HG03045 (cell line): ENCODE data around the gene HMOX1.
"Not testable (repeated sequence)": the region's sequence is repeated elsewhere in the genome, so short reads cannot be mapped to it uniquely, and the experiment has no call there.

Experiments used
- ATAC-seq: cut with Tn5 transposase; IDR thresholded peaks from one replicate; pipeline ENCODE4 v1.9.1; 2021; ENCODE audit warnings: mild to moderate bottlenecking, moderate library complexity; ENCODE audit not compliant: unreplicated experiment

HMOX1 gene

DNA sequence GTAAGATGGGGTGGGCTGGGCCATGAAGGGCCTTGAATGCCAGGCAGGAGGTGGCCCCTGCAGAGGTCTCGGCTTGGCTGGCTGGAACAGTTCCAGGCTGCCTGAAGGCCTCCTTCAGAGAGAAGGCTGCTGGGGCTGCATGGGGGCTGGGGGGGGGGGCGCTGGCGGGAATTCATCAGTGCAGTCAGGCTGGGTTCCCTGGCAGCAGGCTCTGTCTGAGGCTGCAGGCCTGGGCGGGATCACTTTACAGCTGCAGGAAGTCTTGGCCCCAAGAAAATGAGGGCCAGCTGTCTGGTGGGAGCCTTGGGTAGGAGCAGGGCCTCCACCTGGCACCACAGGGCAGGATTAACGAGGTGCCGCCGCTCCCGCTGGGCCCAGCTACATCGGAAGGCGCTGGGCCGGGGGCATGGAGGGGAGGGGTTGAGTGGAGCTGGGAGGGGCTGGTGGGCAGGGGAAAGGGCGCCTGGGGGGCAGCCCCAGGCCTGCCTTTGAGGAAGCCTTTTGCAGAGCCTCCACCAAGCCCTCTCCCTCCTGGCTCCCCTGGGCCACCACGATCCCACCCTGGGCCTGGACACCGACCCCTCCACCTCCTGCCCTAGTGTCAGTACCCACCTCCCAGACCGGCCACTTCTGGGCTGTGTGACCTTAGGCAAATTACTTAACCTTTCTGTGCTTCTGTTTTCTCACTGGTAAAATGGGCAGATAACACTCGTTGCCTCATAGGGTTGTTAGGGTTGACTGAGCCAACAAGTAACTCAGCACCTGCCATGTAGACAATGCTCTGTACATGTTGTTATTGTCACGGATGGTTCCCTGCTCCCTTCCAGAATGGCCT lies 31.0 kb upstream of the HMOX1 start:
- ATAC-seq: no peak

GRCh38 chr22:35350539-35351503 lies 30.1 kb upstream of the HMOX1 start:
- peak; percentile 61 for ATAC-seq

DNA sequence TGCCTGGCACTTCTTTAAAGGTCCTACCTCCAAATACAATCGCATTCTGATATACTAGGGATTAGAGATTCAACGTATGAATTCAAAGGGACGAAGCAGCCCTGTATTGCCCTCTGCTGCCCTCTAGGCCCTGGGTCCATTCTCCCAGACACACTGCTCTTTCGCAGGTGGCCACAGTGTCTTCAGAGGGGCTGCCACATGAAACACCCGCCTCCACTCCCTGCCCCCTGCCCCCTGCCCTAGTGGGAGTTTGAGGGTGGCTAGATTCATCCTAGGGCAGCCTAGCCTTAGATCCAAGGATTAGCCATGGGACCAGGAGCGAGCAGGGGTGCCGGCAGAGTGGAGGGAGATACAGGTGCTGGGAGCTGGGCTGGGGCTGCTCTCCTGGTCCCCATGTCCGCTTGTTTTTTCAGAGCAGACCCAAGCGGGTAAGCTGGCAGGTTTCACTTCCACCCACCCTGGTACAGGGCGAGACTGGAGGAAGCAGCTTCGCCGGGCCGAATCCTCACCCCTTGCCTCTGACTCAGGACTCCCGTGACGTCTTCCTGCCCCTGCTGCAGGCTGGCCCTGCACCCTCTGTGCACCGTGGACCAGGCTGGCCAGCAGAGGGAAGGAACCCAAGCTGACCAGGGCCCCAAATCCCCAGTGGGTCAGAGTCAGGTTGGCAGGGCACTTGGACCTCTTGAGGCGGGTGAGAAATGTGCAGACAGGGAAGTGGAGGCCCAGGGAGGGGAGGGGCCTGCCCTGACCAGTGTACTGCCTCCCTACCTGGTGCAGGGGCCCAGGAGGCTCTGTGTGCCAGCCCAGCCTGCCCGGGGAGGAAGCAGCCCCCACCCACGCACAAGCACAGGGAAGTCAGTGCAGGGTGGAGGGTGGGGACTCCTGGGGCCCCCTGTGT lies 28.4 kb upstream of the HMOX1 start:
- ATAC-seq: no peak

DNA sequence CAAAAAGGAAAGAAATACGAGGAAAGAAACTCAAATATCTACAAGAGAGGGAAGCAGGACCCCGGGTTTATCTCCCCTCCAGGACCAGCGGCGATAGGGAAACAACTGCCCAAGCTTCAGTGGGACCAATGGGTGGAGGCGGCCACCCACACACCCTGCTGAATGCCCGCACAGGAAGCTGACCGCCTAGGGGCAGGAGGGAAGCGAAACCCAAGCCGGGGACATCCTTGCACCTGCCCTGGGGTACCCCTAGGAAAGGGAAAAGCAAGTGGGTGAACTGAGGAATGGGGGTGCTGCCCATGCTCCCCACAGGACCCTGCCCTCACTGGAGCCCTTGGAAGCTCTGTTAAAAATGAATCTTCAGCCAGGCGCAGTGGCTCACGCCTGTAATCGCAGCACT lies 27.6 kb upstream of the HMOX1 start:
- no peak for ATAC-seq

DNA sequence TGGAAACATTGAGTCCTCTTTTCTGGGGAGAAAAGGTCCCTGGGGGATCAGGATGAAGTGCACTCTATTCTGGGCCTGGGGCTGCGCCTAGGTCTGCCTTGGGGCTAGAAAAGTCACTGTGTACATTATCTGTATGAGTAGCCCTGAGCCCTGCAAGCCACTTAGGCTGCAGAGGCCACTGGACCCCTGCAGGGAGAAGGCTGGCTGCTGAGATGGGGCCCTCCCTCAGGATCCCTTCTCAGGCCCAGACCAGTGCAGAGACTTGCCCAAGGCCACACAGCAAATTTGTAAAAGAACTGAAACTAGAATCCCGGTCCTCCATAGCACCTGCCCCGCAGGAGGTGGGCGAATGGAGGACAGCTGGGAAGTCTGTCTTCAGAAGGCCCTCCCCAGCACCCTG lies 26.8 kb upstream of the HMOX1 start:
- ATAC-seq: no peak

- no peak for ATAC-seq
These were observed 22.8 kb upstream of the HMOX1 start for GRCh38 chr22:35357883-35358621.

DNA sequence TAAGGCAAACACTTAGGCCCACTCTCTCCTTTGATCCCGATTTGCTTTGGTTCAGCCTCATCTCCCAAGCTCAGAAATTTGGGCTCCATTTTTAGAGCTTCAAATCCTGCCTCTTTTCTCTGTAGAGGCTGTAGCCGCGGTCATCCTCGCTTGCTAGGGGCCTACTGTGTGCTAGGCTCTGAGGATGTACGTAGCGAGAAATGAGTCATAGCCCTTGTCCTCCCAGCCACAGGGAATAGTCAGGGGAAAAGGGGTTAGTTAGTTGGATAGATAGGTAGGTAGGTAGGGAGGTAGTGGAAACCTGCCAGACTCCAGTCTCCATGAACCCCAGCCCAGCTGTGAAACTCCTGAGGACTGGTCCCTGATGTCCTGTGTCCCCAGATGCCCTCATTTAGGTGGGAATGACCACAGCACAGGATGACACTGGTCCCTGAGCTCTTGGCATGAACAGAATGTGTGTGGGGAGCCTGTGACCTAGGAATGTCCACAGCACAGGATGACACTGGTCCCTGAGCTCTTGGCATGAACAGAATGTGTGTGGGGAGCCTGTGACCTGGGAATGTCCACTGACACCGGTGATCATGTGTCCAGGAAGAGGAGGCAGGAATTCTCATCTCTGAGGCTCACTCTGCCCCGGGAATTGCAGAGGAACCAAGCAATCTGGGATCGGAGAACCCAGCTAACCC lies 21.4 kb upstream of the HMOX1 start:
- no peak for ATAC-seq

DNA sequence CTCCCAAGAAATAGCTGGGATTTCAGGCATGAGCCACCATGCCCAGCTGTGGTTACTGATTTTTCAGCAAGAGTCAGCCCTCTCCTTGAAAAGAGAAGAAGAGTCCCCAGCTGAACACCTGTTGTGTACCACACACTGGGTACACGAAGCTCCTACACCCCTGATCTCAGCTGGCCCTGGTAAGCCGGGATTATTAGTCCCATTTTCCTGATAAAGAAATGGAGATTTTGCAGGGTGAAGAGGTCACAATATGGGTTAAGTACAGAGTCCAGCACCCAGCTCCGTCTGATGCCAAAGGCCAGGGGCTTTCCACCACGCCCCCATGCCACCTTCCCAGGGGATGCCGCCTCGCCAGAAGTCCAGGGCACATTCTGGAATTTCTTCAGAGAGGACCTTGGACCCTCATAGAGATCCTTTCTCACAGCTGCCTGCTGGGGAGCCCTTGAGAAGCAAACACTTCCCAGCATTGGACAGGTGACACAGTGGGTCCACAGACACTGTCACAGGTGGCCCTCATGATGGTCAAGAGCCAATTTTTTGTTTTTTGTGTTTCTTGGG lies 19.8 kb upstream of the HMOX1 start:
- ATAC-seq: no peak

- no peak for ATAC-seq
These were observed 17.3 kb upstream of the HMOX1 start for GRCh38 chr22:35363566-35364086.

DNA sequence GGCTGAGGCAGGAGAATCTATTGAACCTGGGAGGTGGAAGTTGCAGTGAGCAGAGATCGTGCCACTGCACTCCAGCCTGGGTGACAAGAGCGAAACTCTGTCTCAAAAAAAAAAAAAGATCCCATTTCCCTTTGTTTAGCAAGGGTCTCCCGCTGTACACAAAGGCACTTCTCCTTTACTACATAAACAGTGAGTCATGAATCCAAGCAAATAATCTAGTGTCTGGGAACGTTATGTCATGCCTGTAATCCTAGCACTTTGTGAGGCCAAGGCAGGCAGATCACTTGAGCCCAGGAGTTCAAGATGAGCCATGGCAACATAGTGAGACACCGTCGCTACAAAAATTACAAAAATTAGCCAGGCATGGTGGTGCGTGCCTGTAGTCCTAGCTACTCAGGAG lies 16.7 kb upstream of the HMOX1 start:
- ATAC-seq: not testable (repeated sequence)

DNA sequence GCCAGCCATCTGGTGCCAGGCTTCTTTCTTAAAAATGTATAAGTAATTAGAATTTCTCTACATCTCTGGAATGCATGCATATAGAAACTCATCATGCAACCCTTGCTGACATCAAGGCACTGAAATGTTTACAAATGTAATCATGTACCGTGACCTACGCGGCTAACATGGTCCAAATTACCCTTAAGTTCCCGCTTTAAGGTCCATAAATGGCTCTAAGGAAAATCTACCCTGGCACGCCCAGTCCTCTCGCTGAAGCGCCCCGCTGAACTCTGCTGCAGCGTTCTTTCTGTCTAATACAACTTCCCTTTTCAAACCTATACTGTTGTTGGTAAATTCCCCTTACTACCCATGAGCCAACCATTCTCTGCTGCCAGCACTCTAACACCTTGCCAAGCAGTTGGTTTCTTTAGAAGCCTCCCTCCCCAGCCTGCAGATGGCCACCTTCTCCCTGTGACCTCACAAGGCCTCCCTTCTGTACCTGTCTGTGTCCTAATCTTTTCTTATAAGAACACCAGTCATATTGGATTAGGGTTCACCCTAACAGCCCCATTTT lies 13.5 kb upstream of the HMOX1 start:
- no peak for ATAC-seq

- ATAC-seq: no peak
These were observed 12.5 kb upstream of the HMOX1 start for GRCh38 chr22:35368386-35368785.

- ATAC-seq: no peak
These were observed 10.9 kb upstream of the HMOX1 start for GRCh38 chr22:35369996-35370395.

- no peak for ATAC-seq
These were observed 7.1 kb upstream of the HMOX1 start for GRCh38 chr22:35373781-35374180.

DNA sequence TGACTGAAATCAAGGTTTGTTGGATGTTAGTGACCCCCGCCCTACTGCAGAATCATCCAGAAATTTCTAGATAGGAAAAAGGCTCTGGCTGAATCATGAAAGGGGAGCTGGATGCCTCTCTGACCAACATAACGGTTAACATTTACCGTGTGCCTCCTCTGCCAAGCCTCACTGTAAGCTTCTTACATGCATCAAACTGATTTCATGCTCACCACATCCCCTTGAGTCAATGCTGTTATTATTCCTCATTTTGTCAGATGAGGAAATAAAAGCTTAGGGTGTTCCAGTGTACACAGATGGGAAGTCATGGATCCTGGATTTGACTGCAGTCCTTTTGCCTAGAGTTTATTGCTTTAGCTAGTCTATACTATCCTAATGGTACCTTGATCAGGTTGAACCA lies 5.9 kb upstream of the HMOX1 start:
- ATAC-seq: no peak

DNA sequence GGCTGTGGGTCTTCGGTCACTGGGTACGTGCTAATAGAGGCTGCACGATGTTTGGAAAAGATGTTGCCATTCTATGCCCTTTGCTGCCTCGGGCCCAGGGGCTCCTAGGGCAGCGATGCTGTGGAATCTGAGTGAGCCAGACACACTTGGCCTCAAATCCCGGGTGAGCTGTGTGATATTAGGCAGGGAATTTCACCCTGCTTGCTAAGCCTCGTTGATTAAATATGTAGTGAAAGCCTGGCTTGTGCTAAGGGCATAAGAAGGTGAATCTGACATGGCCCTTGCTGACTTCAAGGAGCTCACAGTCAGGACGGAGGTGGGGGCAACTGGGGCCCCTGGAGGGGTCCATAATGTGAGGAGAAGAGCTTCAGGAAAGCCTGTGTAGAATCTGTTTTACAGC lies 5.4 kb upstream of the HMOX1 start:
- ATAC-seq: no peak

DNA sequence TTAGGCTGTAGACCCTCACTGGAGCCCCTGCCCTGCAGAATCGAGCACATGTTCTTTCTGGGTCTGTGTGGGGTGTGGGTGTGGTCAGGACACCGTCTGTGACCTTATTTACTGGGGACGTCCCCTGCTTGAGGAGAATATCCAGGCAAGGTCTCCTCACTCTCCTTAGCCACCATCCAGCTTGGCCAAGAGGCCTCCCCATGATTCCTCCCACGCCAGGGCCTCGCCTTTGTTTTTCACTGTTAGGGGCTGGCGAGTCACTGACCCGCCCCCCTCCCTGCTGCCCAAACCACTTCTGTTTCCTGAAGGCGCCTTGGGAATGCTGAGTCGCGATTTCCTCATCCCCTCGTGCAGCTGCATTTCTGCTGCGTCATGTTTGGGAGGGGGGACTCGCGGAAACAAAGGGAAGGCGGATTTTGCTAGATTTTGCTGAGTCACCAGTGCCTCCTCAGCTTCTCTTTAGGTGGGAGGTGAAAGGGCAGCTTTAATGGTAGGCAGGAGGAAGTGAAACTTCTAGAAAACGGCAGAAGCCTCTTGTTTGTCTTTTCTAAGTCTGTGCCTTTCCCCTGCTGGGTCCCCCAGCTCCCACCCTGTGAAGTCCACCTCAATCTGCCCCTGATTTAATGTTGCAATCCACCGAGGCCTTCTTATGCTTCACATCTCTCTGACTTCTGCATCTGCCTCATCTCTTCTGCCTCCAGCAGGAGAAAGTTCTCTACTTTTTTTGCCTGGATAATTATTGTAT lies 4.0 kb upstream of the HMOX1 start:
- ATAC-seq: peak; percentile 45

DNA sequence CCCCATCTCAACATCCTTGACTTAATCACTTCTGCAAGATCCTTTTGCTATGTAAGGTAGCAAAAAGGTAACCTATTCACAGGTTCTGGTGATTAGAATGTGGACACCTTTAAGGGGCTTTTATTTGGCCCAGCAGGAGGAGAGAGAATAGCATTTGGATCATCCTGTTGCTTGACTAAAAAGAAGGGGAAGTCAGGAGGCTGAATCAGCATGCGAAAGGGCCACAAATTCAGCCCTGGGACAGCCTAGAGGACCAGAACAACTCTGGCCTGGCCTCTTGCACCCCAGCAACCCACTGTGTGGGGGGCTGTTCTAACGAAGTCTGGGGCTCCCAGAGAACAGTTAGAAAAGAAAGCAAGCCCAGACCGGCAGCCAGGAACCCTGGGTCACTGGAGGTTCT lies 3.2 kb upstream of the HMOX1 start:
- ATAC-seq: no peak
